NCI-H1417 treated with DMSO at 0.1 percent for 48 hours (cell line): ENCODE results near the gene THAP8.
A peak's percentile ranks its signal among the peaks of the same experiment; 100 is the strongest.

Experiments
- DNase-seq: peaks from one replicate; lab custom pipeline; 2025; lab: John Stamatoyannopoulos, UW

Gene THAP8

GRCh38 chr19:36054119-36054732, at the start of gene THAP8:
TSS of gene THAP8 (minus strand) at chr19:36054285. CDS start at chr19:36054217, 68 bp downstream.
- peak; percentile 95 for DNase-seq

- DNase-seq = no peak
Observed at GRCh38 chr19:36103040-36103626, 49.0 kb upstream of the THAP8 start.

- no peak for DNase-seq
Observed at GRCh38 chr19:36101550-36102327, 47.7 kb upstream of the THAP8 start.

- no peak for DNase-seq
Observed at GRCh38 chr19:36100476-36100875, 46.4 kb upstream of the THAP8 start.

- no peak for DNase-seq
Observed at GRCh38 chr19:36099166-36099785, 45.2 kb upstream of the THAP8 start.

GRCh38 chr19:36097036-36097435, 43.0 kb upstream of the THAP8 start:
- no peak for DNase-seq

GRCh38 chr19:36093687-36094086, 39.6 kb upstream of the THAP8 start:
- DNase-seq = no peak

GRCh38 chr19:36093146-36093662, 39.1 kb upstream of the THAP8 start:
- no peak for DNase-seq

GRCh38 chr19:36092566-36092965, 38.5 kb upstream of the THAP8 start:
- no peak for DNase-seq

GRCh38 chr19:36090910-36091695, 37.0 kb upstream of the THAP8 start:
- DNase-seq = no peak

GRCh38 chr19:36089847-36090246, 35.8 kb upstream of the THAP8 start:
- no peak for DNase-seq

- DNase-seq = no peak
Observed at GRCh38 chr19:36086326-36086725, 32.2 kb upstream of the THAP8 start.

GRCh38 chr19:36084231-36085009, 30.3 kb upstream of the THAP8 start:
- no peak for DNase-seq

GRCh38 chr19:36082916-36083315, 28.8 kb upstream of the THAP8 start:
- DNase-seq = no peak

GRCh38 chr19:36081894-36082293, 27.8 kb upstream of the THAP8 start:
- DNase-seq = no peak

- DNase-seq = no peak
Observed at GRCh38 chr19:36081385-36081784, 27.3 kb upstream of the THAP8 start.

GRCh38 chr19:36079389-36079945, 25.4 kb upstream of the THAP8 start:
- DNase-seq = no peak

GRCh38 chr19:36073121-36073876, 19.2 kb upstream of the THAP8 start:
- no peak for DNase-seq

- DNase-seq = no peak
Observed at GRCh38 chr19:36072081-36072480, 18.0 kb upstream of the THAP8 start.
